HG03097 (cell line): ENCODE results near the gene ZFR2.
"Not testable (repeated sequence)": the region's sequence is repeated elsewhere in the genome, so short reads cannot be mapped to it uniquely, and the experiment has no call there.

ENCODE experiments used
- ATAC-seq: cut with Tn5 transposase; IDR thresholded peaks from one replicate; pipeline ENCODE4 v1.9.1; 2021; ENCODE audit not compliant: unreplicated experiment, low FRiP score

The ZFR2 gene

DNA sequence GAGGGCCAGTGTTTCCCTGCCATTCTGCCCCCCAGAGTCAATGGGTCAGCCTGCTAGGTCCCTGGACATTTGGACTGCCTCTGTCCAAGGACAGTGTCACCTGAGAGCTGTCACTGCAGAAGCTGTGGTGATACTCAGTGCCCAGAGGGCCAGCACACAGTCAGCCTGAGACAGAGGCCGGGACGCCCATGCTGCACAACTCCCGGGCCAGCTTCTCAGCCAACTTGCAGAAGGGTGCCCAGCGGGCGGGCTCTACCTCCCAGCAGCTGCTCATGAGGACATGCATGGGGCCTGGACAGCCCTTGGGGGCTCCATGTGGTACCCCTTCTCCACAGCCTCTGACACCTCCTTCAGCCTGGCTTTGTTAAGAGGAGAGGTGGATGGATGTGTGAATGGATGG, 93.0 kb downstream of the ZFR2 start:
- no peak for ATAC-seq

GRCh38 chr19:3775374-3775711, 93.5 kb downstream of the ZFR2 start:
- no peak for ATAC-seq

GRCh38 chr19:3774621-3775373, 94.0 kb downstream of the ZFR2 start:
- ATAC-seq, result no peak

- ATAC-seq, result no peak
Observed at GRCh38 chr19:3773814-3774515, 94.9 kb downstream of the ZFR2 start.

DNA sequence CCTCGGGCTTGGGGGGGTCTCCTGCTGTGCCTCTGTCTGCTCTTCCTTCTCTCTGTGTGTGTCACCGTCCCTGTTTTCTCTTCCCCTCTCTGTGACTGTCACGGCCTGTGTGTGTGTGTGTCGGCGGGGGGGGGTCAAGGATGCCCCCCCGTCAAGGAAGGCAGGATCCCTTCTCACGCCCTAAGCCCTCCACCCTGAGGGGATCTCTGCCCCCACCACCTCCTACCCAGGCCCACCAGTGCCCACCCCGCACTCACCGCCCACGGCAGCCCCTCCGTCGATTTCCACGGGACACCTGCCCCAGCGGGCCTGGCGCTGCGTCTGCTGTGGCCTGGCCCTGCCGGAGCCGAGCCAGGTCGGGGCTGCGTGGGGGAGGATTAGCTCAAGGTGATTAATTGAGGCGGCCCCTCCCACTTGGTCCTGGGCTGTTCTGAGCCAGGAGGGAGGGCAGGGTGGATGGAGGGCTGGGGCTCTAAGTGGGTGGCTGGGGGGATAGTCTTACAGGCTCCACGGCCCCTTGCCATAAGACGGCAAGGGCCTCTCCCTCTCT, 96.9 kb downstream of the ZFR2 start, which contains the start of gene RAX2:
TSS of gene RAX2 (minus strand) at position 323 of the 550 bp plus-strand sequence. CDS start 486 bp downstream, outside the sequence.
- ATAC-seq, result no peak

- no peak for ATAC-seq
Observed at GRCh38 chr19:3771000-3771905, 97.6 kb downstream of the ZFR2 start.

GRCh38 chr19:3770136-3770999, 98.5 kb downstream of the ZFR2 start:
- no peak for ATAC-seq

GRCh38 chr19:3769494-3769893, 99.3 kb downstream of the ZFR2 start:
- no peak for ATAC-seq

GRCh38 chr19:3768748-3769099, 100.1 kb downstream of the ZFR2 start:
- no peak for ATAC-seq

- no peak for ATAC-seq
Observed at GRCh38 chr19:3768015-3768747, 100.7 kb downstream of the ZFR2 start.

DNA sequence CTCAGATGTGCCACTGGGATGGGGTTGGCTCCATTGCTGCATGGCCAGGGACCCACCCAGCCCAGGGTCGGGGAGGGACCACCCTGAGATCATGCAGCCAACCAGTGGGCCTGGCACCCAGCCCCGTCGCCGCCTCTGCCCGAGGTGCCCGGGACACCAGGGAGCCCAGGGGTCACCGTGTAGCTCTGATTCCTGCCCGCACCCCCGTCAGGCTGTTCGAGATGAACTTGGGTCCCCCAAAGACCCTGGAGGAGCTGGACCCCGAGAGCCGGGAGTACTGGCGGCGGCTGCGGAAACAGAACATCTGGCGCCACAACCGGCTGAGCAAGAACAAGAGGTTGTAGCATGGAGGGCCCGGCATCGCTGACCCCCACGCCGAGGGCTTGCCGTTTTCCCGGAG, 101.8 kb downstream of the ZFR2 start:
- no peak for ATAC-seq

DNA sequence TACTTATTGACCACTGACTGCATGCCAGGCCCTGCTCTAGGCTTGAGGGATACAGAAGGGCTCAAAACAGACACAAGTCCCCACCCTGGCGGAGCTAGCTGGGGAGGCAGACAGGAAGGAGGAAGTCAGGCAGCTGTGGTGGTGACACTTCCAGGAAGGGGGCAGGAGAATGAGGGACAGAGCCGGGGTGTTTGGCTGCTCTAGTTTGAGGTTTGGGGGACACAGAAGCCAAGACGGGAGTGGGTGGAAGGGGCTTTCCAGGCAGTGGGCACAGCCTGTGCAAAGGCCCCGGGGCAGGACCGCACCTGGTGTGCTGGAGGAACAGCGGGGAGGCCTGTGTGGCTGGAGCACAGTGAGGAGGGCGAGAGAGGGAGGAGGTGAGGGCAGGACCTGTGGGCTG, 102.3 kb downstream of the ZFR2 start:
- no peak for ATAC-seq

GRCh38 chr19:3765757-3766156, 103.1 kb downstream of the ZFR2 start:
- ATAC-seq, result not testable (repeated sequence)

- no peak for ATAC-seq
Observed at GRCh38 chr19:3765121-3765520, 103.7 kb downstream of the ZFR2 start.

- peak; percentile 62 for ATAC-seq
Observed at GRCh38 chr19:3762501-3763459, 106.1 kb downstream of the ZFR2 start, which contains the start of gene MRPL54. Gene MRPL54, plus strand, starts transcription at chr19:3762682. Its CDS starts 19 bp downstream, at chr19:3762701.

- ATAC-seq, result no peak
Observed at GRCh38 chr19:3762130-3762473, 106.7 kb downstream of the ZFR2 start.

GRCh38 chr19:3761382-3762129, 107.3 kb downstream of the ZFR2 start, which contains the start of gene APBA3:
Gene APBA3, minus strand, starts transcription at chr19:3761692. Its CDS starts 1,428 bp downstream, at chr19:3760264.
- ATAC-seq, result peak; percentile 46
